ENCODE measurements around the gene LYRM4.

GRCh38 chr6:5090603-5091002, 170.1 kb downstream of the LYRM4 start:
- TF ChIP-seq EZH2phosphoT487 (IDR thresholded peaks at IDR 0.05; ENCODE audit: low read depth): no peak
- no peak for TF ChIP-seq CTCF (IDR thresholded peaks at IDR 0.05; ENCODE audit: low read depth, low read length)
